M059J (cell line): ENCODE results near the gene PREX1. TPM values are rescaled to one million over a fixed set of nuclear protein-coding genes. Genes with fewer than 3 reads are reported as not detected.

Experiments
- DNase-seq: peaks from one replicate; pipeline ENCODE4 v3.0.0-alpha.2; 2012; ENCODE audit warnings: low read depth
- total RNA-seq: library from RNA; depleted of rRNA; stranded (reverse); fragments of >200 nt; shearing (Covaris generic); gene quantifications from 2 replicates; pipeline ENCODE4 v1.2.3, GENCODE V29; 2014

Gene PREX1
- total RNA-seq, 1 experiment from 2014 or later, result 5.2 TPM

- DNase-seq, result no peak
Observed at GRCh38 chr20:48737434-48738093, 90.2 kb downstream of the PREX1 start.

DNA sequence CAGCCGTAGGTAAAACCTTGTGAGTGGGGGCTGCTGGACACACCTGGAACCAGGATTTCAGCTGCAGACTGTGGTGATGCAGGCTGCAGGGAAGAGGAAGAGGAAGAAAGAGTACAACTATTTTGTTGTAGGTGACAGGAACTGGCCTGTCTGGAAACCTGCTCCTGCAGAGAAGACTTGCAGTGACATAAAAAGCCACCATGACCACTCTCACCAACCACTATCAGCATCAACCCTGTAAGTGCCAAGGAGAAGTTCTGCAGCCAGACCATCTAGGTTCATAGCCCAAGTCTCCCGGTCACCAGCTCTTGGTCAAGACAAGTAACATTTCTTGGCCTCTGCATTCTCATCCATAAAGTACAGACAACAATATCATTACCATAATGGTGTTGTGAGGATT is 91.2 kb downstream of the PREX1 start:
- no peak for DNase-seq

GRCh38 chr20:48736231-48736630 is 91.6 kb downstream of the PREX1 start:
- no peak for DNase-seq

DNA sequence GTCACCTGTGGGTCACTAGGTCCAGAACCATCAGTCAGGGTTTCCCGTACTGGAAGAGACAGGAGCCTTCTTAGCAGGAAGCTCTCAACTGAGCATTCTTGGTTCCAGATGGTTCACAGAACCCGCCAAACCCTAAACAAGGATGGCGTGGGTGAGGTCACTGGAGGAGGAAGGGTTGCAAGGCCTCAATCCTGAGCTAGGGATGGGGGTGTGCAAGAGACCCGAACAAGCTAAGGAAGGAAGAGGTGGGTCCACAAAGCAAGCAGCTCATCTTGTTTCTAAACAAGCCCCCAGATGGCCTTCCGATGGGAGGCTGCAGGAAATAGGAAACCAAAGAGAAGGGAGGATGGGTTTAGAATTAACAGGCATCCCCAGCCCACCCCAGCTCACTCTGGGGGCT is 92.7 kb downstream of the PREX1 start:
- DNase-seq, result no peak

DNA sequence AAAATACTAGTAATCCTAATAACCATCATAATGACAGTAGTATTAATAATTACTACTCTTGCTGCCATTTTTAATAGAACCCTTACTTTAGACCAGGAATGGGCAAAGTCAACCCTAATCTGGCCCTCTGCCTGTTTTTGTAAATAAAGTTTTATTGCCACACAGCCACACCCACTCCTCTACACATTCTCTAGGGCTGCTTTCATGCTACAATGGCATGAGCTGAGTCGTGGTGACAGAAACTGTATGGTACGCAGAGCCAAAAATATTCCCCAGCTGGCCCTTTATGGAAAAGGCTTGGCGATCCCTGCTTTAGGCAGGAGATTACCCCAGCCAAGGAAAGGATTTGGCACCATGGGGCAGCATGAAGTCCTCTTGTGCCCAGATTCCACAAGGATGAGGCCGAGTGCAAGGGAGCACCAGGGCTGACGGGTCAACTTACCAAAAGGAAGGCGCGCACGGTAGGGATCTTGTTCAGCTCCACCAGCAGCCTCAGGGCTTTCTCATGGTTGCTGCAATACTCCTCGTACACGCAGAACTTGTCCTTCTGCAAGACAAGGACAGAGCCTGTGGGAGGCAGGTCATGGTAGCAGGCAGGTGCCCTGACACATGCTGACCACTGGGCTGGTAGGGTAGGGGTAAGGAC is 93.6 kb downstream of the PREX1 start:
- no peak for DNase-seq

GRCh38 chr20:48733296-48733790 is 94.5 kb downstream of the PREX1 start:
- peak; percentile 42 for DNase-seq

GRCh38 chr20:48732081-48732829 is 95.5 kb downstream of the PREX1 start:
- no peak for DNase-seq

- no peak for DNase-seq
Observed at GRCh38 chr20:48731536-48731935, 96.3 kb downstream of the PREX1 start.

DNA sequence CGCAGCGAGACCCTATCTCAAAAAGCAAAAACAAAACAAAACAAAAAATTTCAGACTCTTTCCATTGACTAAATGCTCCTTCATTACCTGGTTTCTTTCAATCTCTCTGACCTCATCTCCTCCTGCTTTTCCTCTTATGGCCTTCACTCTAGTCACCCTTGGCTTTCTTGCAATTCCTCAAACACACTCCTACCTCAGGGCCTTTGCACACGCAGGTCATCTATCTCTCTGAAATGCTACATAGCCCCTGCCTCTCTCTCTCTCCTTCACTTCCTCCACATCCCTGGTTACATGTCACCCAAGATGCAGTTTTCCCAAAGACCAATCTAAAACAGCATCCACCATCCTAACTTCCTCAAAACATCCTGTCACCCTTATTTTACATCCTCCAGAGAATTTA is 96.8 kb downstream of the PREX1 start:
- no peak for DNase-seq

DNA sequence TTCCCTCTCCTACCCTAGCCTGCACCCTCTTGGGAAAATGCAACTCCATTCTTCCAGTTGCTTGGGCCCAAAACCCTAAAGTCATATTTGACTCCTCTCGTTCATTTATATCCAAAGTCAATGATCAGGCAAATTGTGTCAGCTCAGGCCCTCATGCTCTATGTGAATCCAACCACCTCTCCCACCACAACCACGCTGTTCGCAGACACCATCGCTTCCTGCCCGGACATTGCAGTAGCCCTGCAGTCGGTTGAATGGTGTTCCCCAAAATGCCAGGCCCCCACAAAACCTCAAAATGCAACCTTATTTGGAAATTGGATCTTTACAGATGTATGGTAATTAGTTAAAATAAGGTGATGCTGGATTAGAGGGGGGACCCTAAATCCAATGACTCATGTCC is 98.3 kb downstream of the PREX1 start:
- DNase-seq, result no peak

DNA sequence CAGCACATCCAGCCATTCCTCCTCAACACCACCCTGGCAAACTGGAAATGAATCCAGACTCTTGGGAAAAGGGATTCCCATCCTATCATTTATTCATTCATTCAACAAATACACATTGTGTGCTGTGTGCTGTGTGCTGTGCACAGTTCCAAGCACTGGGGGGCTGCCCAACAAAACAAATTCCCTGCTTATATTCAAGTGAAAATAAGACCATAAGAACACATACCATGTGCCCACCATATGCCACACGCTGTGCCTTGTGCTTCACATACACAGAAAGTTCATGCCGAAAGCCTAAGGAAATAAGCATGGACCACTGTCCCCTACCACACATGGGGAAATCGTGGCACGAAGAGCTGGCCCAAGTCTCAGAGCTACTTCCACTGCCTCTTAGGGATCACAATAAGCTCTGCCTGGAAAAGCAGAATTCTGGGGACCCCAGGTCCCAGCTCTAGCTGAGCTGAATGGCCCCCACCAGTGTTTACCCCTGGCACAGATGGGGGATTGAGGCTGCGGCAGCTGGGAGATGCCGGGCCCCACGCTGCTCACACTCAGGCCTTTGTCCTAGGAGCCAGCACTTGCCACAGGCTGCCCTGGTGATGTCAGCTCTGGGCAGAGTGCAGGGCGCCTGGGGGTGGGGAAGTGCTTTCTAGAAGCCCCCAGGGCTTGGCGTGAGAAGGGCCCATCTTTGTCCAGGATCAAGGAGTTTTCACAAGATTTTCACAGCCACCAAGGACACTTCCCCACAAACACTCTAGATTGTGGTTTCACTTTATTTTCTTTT is 99.6 kb downstream of the PREX1 start:
- no peak for DNase-seq

GRCh38 chr20:48727226-48727625 is 100.6 kb downstream of the PREX1 start:
- no peak for DNase-seq

DNA sequence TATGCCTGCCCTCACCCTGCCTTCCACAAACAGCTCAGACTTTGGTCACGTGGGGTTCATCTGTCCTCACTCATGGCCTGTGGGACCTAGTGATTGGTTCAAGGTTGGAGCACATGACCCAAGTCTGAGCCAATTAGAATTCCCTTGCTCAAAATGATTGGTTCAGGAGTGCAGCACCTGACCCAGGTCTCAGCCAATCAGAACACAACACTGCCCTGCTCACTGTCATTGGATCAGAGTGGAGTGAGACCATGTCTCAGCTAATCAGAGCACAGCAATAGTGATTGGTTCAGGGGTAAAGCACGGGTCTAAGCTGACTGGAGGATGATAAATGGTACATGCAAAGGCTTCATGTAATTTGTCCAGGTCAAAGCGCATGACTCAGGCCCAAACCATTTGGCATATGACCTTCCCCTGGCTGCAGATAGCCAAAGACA is 102.2 kb downstream of the PREX1 start:
- peak; percentile 81 for DNase-seq

DNA sequence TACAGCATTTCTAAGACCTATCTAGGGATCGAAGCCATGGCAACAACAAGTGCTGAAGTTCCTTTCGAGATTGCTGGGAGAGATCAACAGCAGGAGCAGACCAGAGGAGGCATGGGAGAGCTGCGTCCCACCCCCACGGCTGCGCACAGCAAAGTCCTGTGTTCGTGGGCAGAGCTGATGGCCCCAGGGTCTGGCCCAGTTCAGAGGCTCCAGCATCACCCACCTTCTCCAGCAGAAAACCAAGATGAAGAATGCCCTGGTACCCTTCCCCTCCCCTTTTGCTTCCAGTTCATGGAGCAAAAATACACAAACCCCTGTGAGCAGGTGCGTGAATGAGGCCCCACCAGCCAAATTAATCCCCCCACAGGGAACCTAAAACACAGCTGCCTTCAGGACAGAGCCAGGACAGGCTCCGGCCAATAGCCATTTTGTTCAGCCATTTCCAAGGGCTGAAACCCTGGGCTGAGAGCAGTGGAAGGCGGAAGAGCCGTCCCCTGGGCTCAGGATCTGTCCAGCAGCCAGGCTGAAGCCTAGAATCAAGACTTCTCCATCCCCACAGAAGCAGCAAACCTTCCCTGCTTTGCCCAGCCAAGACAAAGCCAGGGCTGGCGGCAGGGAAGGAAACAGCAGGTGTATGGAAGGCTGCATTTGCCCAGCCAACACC is 102.8 kb downstream of the PREX1 start:
- DNase-seq, result no peak

DNA sequence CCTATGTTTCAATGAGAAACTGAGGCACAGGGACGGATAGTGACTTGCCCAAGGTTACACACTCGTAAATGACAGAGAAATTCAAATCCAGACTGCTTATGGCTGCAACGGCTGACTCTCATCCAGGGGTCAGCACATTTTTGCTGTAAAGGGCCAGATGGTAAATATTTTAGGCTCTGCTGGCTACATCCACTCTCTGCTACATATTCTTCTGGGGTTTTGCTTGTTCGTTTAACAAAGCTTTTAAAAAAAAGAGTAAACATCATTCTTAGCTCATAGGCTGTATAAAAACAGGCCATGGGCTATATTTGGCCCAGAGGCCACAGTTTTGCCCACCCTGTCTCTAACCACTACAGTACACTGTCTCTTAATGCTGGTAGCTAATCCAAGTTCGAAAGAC is 103.4 kb downstream of the PREX1 start:
- DNase-seq, result no peak

DNA sequence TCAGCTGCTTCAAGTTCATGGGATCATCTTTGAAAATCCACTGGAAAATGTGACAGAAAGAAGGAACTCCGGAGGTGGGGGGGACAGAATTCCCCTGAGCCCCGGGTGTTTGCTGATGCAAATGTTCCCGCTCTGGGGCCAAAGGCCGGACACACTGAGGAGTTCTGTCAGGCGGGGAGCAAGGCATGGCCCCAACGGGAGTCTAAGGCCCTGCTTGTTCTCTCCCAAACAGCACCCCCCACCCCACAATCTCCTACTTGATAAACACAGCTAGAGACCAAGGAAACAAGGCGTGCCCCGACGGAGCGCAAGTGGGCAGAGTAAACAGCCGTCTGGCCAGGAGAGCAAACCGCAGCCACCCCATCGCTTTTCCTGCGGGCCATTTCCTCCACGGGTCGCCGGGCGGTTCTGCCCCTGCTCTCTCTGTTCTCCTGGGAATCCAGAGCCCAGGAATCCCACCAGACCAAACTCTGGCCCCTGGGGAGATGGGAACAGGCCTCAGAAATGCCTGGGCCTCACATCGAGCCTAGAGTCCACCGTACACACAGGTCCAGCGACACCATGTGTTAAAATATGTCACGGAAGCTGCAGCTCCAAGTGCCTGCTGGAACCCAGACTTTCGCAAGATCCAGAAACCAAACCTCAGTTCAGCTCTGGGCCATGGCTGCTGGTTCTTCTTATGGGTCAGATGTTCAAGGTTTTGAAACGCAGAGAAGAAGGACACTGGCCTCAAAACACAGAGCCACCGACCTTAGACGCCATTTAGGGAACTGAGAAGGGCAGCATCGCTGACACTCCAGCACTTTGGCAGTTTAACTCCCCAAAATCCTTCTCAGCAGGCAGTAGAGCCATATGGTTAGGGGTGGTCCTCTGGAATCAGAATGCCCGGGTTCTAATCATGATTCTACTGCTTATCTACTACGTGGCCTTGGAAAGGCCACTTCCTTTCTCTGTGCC is 104.2 kb downstream of the PREX1 start:
- DNase-seq, result no peak

DNA sequence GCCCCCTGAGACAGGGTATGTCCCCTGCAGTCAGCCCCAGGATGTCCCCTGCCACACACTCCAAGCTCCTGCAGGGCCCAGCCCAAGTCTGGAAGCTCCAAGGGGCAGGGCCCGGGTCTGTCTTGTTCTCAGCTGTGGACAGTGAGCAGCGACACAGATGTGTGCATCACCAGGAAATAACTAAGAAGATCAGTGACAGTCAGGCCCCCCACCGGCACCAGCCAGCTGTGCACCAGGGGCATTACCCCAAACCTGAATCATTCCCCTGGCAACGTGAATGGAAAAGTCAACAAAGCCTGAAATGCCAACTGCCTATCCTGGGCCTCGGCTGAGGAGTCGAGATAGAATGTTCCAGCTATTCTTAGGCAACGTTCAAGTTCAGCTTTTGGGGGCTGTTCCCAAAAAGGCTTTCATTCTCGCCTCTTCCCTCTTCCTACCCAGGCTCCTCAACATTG is 105.0 kb downstream of the PREX1 start:
- DNase-seq, result peak; percentile 49

- DNase-seq, result peak; percentile 92
Observed at GRCh38 chr20:48722002-48722731, 105.6 kb downstream of the PREX1 start.

- no peak for DNase-seq
Observed at GRCh38 chr20:48721324-48722001, 106.3 kb downstream of the PREX1 start.
